Lower lobe of right lung (tissue), 2 donors: ENCODE measurements around the gene C1orf210. TPM values are rescaled to one million over a fixed set of nuclear protein-coding genes. Genes with fewer than 3 reads are reported as not detected.
A peak's percentile ranks its signal among the peaks of the same experiment; 100 is the strongest.

Experiments used
- ATAC-seq, 2 donors: fragments of 200-7000 bp; cut with Tn5 transposase; one replicate each; pipeline ENCODE4 v1.9.1; 2020 to 2022; ENCODE audit warnings: mild to moderate bottlenecking in 2 of 2, moderate library complexity in 2 of 2
- DNase-seq: peaks from one replicate; pipeline ENCODE4 v3.0.0-alpha.2; 2020
- H3K27ac ChIP-seq: fragments of 200-600 bp; one replicate; pipeline ENCODE4 v1.8.0; 2022
- H3K27me3 ChIP-seq: fragments of 200-600 bp; one replicate; pipeline ENCODE4 v1.8.0; 2022; ENCODE audit warnings: low read depth
- H3K36me3 ChIP-seq: fragments of 200-600 bp; one replicate; pipeline ENCODE4 v1.8.0; 2022; ENCODE audit warnings: mild to moderate bottlenecking
- H3K4me1 ChIP-seq: fragments of 200-600 bp; one replicate; pipeline ENCODE4 v1.8.0; 2022
- H3K4me3 ChIP-seq: fragments of 200-600 bp; one replicate; pipeline ENCODE4 v1.8.0; 2022; ENCODE audit warnings: mild to moderate bottlenecking
- H3K9me3 ChIP-seq: fragments of 200-600 bp; one replicate; pipeline ENCODE4 v1.8.0; 2022
- CTCF ChIP-seq: fragments of 200-600 bp; IDR thresholded peaks from one replicate; pipeline ENCODE4 v1.8.0; 2022; ENCODE audit warnings: antibody characterized with exemption, mild to moderate bottlenecking
- intact Hi-C: fragments of 100-400 bp; cut with DNase I; formaldehyde crosslinking; loops from one replicate; pipeline ENCODE4 v1.11.0; 2022
- total RNA-seq: library from RNA; stranded (reverse); fragmentation: NEBNext Ultra II Directional; extraction: Animal tissue kit (Norgen Biotek cat#: 25700); gene quantifications from one replicate; pipeline ENCODE4 v1.2.1, GENCODE V29; 2021
- donor health status: DM: no; HTN: yes; CAD: no; lungs with severe emphysema.

The C1orf210 gene
- total RNA-seq, 1 donor from 2014 or later = 19.1 TPM

GRCh38 chr1:43265431-43265830 is 19.9 kb downstream of the C1orf210 start:
- Histone ChIP-seq H3K36me3 (no peaks in the 10 kb centered on the region), H3K27ac (no peak overlapping the region), H3K27me3 (no peaks in the 10 kb centered on the region), H3K4me1 (peaks cover 9% of the 10 kb centered on the region), H3K4me3 (no peak overlapping the region), H3K9me3 (no peaks in the 10 kb centered on the region)
- no peak for DNase-seq
- intact Hi-C loops = no loop called here
- TF ChIP-seq CTCF = no peak
- ATAC-seq = no peak

DNA sequence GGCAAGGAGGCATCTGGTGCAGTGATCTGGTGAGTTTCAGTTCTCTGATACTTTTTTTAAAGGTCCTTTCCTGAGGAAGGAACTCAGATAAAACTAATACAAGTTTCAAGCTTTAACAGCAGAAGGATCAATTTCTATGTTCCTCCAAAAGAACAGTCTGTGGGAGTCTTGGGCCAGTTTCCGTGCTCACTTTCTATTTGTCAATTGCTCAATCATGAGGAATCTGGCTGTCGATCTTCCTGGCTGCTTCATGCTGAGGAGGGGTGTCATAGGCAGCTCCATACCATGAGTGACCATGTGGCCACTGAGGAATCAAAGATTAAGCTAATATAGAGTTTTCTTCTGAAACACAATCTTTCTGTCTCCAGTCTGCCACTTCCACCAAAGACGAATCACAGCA is 27.0 kb downstream of the C1orf210 start:
- Histone ChIP-seq H3K27me3 (no peaks in the 10 kb centered on the region), H3K4me3 (no peak overlapping the region), H3K36me3 (no peaks in the 10 kb centered on the region), H3K4me1 (peaks cover 22% of the 10 kb centered on the region), H3K9me3 (no peaks in the 10 kb centered on the region), H3K27ac (peak overlapping the region; percentile 24)
- ATAC-seq (no peak), DNase-seq (no peak)
- no peak for TF ChIP-seq CTCF
- intact Hi-C loops = no loop called here

- H3K4me1 ChIP-seq = peaks cover 22% of the 10 kb centered on the region
- ATAC-seq (peak; percentile 93 to 94), DNase-seq (peak; percentile 78)
- intact Hi-C loops = no loop called here
- no peak overlapping the region for H3K4me3 ChIP-seq
- H3K27me3 ChIP-seq = no peaks in the 10 kb centered on the region
- H3K27ac ChIP-seq = peak overlapping the region; percentile 49
- TF ChIP-seq CTCF = no peak
- no peaks in the 10 kb centered on the region for H3K36me3 ChIP-seq
- no peaks in the 10 kb centered on the region for H3K9me3 ChIP-seq
Observed at GRCh38 chr1:43256675-43257570, 28.5 kb downstream of the C1orf210 start.

GRCh38 chr1:43255438-43256210 is 29.8 kb downstream of the C1orf210 start:
- no peak for TF ChIP-seq CTCF
- ATAC-seq (no peak), DNase-seq (no peak)
- Histone ChIP-seq H3K27me3 (no peaks in the 10 kb centered on the region), H3K9me3 (no peaks in the 10 kb centered on the region), H3K4me3 (no peak overlapping the region), H3K4me1 (peaks cover 22% of the 10 kb centered on the region), H3K27ac (peak overlapping the region; percentile 49), H3K36me3 (no peaks in the 10 kb centered on the region)
- intact Hi-C loops = no loop called here

DNA sequence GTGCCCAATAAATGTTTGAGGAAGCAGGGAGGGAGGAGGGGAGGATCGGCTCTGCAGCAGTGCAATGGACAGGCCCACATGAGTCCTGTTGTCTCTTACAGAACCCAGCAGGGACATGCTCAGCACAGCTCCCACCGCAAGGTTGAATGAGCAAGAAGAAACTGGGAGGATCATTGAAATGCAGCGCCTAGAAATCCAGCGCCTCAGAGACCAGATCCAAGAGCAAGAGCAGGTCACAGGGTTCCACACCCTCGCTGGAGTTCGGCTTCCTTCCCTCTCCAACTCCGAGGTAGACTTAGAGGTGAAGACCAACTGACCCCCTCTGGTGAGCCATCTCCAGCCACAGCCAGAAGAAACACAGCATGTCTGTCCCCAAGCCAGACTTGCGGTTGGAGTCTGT is 31.5 kb downstream of the C1orf210 start:
- intact Hi-C loops = no loop called here
- Histone ChIP-seq H3K36me3 (no peaks in the 10 kb centered on the region), H3K4me1 (peaks cover 22% of the 10 kb centered on the region), H3K27me3 (no peaks in the 10 kb centered on the region), H3K4me3 (no peak overlapping the region), H3K9me3 (no peaks in the 10 kb centered on the region), H3K27ac (no peak overlapping the region)
- TF ChIP-seq CTCF = no peak
- DNase-seq (no peak), ATAC-seq (no peak)
